H1 (cell line): Measurements from ENCODE around the gene PCDHGB3. TPM values are rescaled to one million over a fixed set of nuclear protein-coding genes. Genes with fewer than 3 reads are reported as not detected.

Source experiments
- ASH2L ChIP-seq: fragments of 200-600, 300-600 bp; sonication (generic); IDR thresholded peaks from one replicate; pipeline ENCODE4 v1.7.1; 2017; ENCODE audit warnings: low read length
- CBX5 ChIP-seq: fragments of 300-800, 300-1000 bp; sonication (generic); IDR thresholded peaks from 2 replicates; pipeline ENCODE4 v1.7.1; 2016; ENCODE audit warnings: antibody characterized with exemption, low read length, low read depth
- NANOG ChIP-seq: IDR thresholded peaks from 2 replicates; pipeline ENCODE4 v1.6.1; 2011; ENCODE audit warnings: low read length, low read depth, mild to moderate bottlenecking, inconsistent platforms; ENCODE audit not compliant: insufficient read depth, poor library complexity, severe bottlenecking
- POLR2AphosphoS5 ChIP-seq: IDR thresholded peaks from 2 replicates; pipeline ENCODE4 v1.6.1; 2011; ENCODE audit warnings: low read depth, low read length
- RXRA ChIP-seq: IDR thresholded peaks from 2 replicates; pipeline ENCODE4 v1.6.1; 2011; ENCODE audit warnings: low read depth, mild to moderate bottlenecking, low read length, moderate library complexity; ENCODE audit not compliant: insufficient read depth
- polyA plus RNA-seq, 7 experiments: library from polyadenylated mRNA; depleted of rRNA in 3 of 7; stranded (reverse) in 5 of 7; unstranded in 2 of 7; fragments of >200 nt in 5 of 7; fragments of 200-250 nt in 2 of 7; gene quantifications; 1 replicate in 5 of 7; 2 replicates in 1 of 7; 4 replicates in 1 of 7; pipeline versions ENCODE4 v1.2.1 to v1.2.3, GENCODE V29; 2011 to 2013; ENCODE audit warnings: missing spikeins in 2 of 7, mixed read lengths in 2 of 7
- total RNA-seq: library from RNA; stranded (reverse); fragmentation: NEBNext Ultra II Directional; extraction: Animal tissue kit (Norgen Biotek cat#: 25700); gene quantifications from 2 replicates; pipeline ENCODE4 v1.2.1, GENCODE V29; 2021
- TF ChIP-seq, protein P1 (sequence below): fragments of 300-600 bp; sonication (generic); IDR thresholded peaks from 2 replicates; pipeline ENCODE4 v1.7.1; 2012; ENCODE audit warnings: low read length, moderate library complexity, mild to moderate bottlenecking, inconsistent platforms; ENCODE audit not compliant: insufficient replicate concordance
- TF ChIP-seq, protein P2 (sequence below): IDR thresholded peaks from 2 replicates; pipeline ENCODE4 v1.6.1; 2012; ENCODE audit warnings: low read length, inconsistent platforms
- TF ChIP-seq, protein P3 (sequence below): IDR thresholded peaks from 2 replicates; pipeline ENCODE4 v1.6.1; 2012; ENCODE audit warnings: inconsistent platforms

PCDHGB3 gene
- total and polyA plus RNA-seq, 2 of the 8 experiments (the other 6 are each of a cell fraction or from before 2014, with no cell fraction given), result 1.6 to 1.9 TPM

DNA sequence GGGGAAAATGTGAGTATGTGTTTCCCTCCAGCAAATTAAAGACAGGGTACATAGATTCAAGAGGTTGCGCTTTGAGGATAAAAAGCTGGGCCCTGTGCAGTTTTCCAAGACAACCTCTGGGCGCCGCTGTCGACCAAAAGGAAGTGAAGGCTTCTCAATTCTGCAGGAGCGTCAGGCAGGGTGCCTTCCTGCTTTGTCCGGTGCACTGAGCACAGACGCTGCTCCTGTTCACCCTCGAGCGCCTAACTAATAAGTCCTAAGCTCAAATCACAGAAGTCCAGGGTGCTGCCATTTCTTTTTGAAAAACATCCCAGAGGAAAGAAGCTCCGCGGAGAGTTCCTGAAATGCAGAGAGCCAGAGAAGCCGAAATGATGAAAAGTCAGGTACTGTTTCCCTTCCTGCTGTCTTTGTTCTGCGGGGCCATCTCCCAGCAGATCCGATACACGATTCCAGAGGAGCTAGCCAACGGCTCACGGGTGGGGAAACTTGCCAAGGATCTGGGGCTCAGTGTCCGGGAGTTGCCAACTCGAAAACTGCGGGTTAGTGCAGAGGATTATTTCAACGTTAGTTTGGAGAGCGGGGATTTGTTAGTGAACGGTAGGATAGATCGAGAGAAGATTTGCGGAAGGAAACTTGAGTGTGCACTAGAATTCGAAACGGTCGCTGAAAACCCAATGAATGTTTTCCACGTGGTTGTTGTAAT is 20.0 kb upstream of the PCDHGB3 start, which contains the start of gene PCDHGB1 (continued):
- TF ChIP-seq, protein P1, sequence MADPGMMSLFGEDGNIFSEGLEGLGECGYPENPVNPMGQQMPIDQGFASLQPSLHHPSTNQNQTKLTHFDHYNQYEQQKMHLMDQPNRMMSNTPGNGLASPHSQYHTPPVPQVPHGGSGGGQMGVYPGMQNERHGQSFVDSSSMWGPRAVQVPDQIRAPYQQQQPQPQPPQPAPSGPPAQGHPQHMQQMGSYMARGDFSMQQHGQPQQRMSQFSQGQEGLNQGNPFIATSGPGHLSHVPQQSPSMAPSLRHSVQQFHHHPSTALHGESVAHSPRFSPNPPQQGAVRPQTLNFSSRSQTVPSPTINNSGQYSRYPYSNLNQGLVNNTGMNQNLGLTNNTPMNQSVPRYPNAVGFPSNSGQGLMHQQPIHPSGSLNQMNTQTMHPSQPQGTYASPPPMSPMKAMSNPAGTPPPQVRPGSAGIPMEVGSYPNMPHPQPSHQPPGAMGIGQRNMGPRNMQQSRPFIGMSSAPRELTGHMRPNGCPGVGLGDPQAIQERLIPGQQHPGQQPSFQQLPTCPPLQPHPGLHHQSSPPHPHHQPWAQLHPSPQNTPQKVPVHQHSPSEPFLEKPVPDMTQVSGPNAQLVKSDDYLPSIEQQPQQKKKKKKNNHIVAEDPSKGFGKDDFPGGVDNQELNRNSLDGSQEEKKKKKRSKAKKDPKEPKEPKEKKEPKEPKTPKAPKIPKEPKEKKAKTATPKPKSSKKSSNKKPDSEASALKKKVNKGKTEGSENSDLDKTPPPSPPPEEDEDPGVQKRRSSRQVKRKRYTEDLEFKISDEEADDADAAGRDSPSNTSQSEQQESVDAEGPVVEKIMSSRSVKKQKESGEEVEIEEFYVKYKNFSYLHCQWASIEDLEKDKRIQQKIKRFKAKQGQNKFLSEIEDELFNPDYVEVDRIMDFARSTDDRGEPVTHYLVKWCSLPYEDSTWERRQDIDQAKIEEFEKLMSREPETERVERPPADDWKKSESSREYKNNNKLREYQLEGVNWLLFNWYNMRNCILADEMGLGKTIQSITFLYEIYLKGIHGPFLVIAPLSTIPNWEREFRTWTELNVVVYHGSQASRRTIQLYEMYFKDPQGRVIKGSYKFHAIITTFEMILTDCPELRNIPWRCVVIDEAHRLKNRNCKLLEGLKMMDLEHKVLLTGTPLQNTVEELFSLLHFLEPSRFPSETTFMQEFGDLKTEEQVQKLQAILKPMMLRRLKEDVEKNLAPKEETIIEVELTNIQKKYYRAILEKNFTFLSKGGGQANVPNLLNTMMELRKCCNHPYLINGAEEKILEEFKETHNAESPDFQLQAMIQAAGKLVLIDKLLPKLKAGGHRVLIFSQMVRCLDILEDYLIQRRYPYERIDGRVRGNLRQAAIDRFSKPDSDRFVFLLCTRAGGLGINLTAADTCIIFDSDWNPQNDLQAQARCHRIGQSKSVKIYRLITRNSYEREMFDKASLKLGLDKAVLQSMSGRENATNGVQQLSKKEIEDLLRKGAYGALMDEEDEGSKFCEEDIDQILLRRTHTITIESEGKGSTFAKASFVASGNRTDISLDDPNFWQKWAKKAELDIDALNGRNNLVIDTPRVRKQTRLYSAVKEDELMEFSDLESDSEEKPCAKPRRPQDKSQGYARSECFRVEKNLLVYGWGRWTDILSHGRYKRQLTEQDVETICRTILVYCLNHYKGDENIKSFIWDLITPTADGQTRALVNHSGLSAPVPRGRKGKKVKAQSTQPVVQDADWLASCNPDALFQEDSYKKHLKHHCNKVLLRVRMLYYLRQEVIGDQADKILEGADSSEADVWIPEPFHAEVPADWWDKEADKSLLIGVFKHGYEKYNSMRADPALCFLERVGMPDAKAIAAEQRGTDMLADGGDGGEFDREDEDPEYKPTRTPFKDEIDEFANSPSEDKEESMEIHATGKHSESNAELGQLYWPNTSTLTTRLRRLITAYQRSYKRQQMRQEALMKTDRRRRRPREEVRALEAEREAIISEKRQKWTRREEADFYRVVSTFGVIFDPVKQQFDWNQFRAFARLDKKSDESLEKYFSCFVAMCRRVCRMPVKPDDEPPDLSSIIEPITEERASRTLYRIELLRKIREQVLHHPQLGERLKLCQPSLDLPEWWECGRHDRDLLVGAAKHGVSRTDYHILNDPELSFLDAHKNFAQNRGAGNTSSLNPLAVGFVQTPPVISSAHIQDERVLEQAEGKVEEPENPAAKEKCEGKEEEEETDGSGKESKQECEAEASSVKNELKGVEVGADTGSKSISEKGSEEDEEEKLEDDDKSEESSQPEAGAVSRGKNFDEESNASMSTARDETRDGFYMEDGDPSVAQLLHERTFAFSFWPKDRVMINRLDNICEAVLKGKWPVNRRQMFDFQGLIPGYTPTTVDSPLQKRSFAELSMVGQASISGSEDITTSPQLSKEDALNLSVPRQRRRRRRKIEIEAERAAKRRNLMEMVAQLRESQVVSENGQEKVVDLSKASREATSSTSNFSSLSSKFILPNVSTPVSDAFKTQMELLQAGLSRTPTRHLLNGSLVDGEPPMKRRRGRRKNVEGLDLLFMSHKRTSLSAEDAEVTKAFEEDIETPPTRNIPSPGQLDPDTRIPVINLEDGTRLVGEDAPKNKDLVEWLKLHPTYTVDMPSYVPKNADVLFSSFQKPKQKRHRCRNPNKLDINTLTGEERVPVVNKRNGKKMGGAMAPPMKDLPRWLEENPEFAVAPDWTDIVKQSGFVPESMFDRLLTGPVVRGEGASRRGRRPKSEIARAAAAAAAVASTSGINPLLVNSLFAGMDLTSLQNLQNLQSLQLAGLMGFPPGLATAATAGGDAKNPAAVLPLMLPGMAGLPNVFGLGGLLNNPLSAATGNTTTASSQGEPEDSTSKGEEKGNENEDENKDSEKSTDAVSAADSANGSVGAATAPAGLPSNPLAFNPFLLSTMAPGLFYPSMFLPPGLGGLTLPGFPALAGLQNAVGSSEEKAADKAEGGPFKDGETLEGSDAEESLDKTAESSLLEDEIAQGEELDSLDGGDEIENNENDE, result no peak
- TF ChIP-seq NANOG, result no peak
- no peak for TF ChIP-seq RXRA
- peak; percentile 30 for TF ChIP-seq ASH2L
- no peak for TF ChIP-seq CBX5
- TF ChIP-seq, protein P2, sequence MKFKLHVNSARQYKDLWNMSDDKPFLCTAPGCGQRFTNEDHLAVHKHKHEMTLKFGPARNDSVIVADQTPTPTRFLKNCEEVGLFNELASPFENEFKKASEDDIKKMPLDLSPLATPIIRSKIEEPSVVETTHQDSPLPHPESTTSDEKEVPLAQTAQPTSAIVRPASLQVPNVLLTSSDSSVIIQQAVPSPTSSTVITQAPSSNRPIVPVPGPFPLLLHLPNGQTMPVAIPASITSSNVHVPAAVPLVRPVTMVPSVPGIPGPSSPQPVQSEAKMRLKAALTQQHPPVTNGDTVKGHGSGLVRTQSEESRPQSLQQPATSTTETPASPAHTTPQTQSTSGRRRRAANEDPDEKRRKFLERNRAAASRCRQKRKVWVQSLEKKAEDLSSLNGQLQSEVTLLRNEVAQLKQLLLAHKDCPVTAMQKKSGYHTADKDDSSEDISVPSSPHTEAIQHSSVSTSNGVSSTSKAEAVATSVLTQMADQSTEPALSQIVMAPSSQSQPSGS, result no peak
- peak; percentile 55; the same call in 1 of the 2 replicates for TF ChIP-seq POLR2AphosphoS5
- TF ChIP-seq, protein P3, sequence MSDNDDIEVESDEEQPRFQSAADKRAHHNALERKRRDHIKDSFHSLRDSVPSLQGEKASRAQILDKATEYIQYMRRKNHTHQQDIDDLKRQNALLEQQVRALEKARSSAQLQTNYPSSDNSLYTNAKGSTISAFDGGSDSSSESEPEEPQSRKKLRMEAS, result peak; percentile 21; the same call in 1 of the 2 replicates
